Cardiac muscle cell (in vitro differentiated cells and primary cell): ENCODE data around the gene HOXA4. TPM values are rescaled to one million over a fixed set of nuclear protein-coding genes. Genes with fewer than 3 reads are reported as not detected.

ENCODE experiments used
- DNase-seq, 2 donors: peaks; one replicate each; pipeline versions ENCODE4 v3.0.0 to v3.0.0-alpha.2; 2010 to 2017; ENCODE audit warnings: low read depth in 1 of 2, low spot score in 1 of 2
- H3K27ac ChIP-seq: fragments of 200-600 bp; sonication (generic); 2 replicates; pipeline ENCODE4 v1.5.1; 2016
- H3K27me3 ChIP-seq: fragments of 200-600 bp; sonication (generic); 2 replicates; pipeline ENCODE4 v1.6.0; 2016; ENCODE audit warnings: control low read depth
- H3K36me3 ChIP-seq: fragments of 200-600 bp; sonication (generic); 2 replicates; pipeline ENCODE4 v1.5.1; 2016; ENCODE audit warnings: control low read depth
- H3K4me1 ChIP-seq: fragments of 200-600 bp; sonication (generic); 2 replicates; pipeline ENCODE4 v1.8.1; 2017; ENCODE audit warnings: low read depth, mild to moderate bottlenecking, mixed run types
- H3K4me3 ChIP-seq: fragments of 200-600 bp; sonication (generic); 2 replicates; pipeline ENCODE4 v1.5.1; 2016; ENCODE audit warnings: mild to moderate bottlenecking
- H3K9me3 ChIP-seq: fragments of 200-600 bp; sonication (generic); 2 replicates; pipeline ENCODE4 v1.5.1; 2017; ENCODE audit warnings: low read depth, mild to moderate bottlenecking, control low read depth
- CTCF ChIP-seq: IDR thresholded peaks from 2 replicates; pipeline ENCODE4 v1.5.1; 2012; ENCODE audit warnings: low read depth, mild to moderate bottlenecking, low read length
- polyA plus RNA-seq: library from polyadenylated mRNA; unstranded; fragments of >200 nt; fragmentation: Nextera tagmentation; extraction: Ambion mirVana; gene quantifications from 2 replicates; pipeline ENCODE4 v1.2.1, GENCODE V29; 2016
- total RNA-seq: library from RNA; depleted of rRNA; stranded (reverse); fragments of >200 nt; gene quantifications from 2 replicates; pipeline ENCODE4 v1.2.3, GENCODE V29; 2016

HOXA4 gene
- total and polyA plus RNA-seq, 2 experiments from 2014 or later = 0.46 TPM; not detected in 1

- Histone ChIP-seq H3K4me1 (no peaks in the 10 kb centered on the region), H3K9me3 (no peaks in the 10 kb centered on the region), H3K27ac (no peak overlapping the region), H3K36me3 (no peaks in the 10 kb centered on the region), H3K27me3 (peaks cover 100% of the 10 kb centered on the region), H3K4me3 (no peak overlapping the region)
- TF ChIP-seq CTCF = no peak
- DNase-seq = no peak
Observed at GRCh38 chr7:27125986-27126394, 4.6 kb downstream of the HOXA4 start.

GRCh38 chr7:27124902-27125689, 5.5 kb downstream of the HOXA4 start:
- no peak for DNase-seq
- no peak for TF ChIP-seq CTCF
- H3K9me3 ChIP-seq = no peaks in the 10 kb centered on the region
- H3K27me3 ChIP-seq = peaks cover 100% of the 10 kb centered on the region
- no peak overlapping the region for H3K27ac ChIP-seq
- H3K4me1 ChIP-seq = no peaks in the 10 kb centered on the region
- no peak overlapping the region for H3K4me3 ChIP-seq
- H3K36me3 ChIP-seq = no peaks in the 10 kb centered on the region

- no peak overlapping the region for H3K4me3 ChIP-seq
- H3K9me3 ChIP-seq = no peaks in the 10 kb centered on the region
- no peaks in the 10 kb centered on the region for H3K4me1 ChIP-seq
- no peaks in the 10 kb centered on the region for H3K36me3 ChIP-seq
- no peak for TF ChIP-seq CTCF
- DNase-seq = no peak
- H3K27ac ChIP-seq = no peak overlapping the region
- peaks cover 100% of the 10 kb centered on the region for H3K27me3 ChIP-seq
Observed at GRCh38 chr7:27124096-27124901, 6.3 kb downstream of the HOXA4 start.

GRCh38 chr7:27123477-27124053, 7.0 kb downstream of the HOXA4 start:
- Histone ChIP-seq H3K9me3 (no peaks in the 10 kb centered on the region), H3K4me3 (no peak overlapping the region), H3K27ac (no peak overlapping the region), H3K36me3 (no peaks in the 10 kb centered on the region), H3K27me3 (peaks cover 100% of the 10 kb centered on the region), H3K4me1 (no peaks in the 10 kb centered on the region)
- DNase-seq = no peak
- no peak for TF ChIP-seq CTCF

- Histone ChIP-seq H3K27ac (no peak overlapping the region), H3K9me3 (no peaks in the 10 kb centered on the region), H3K4me1 (no peaks in the 10 kb centered on the region), H3K36me3 (no peaks in the 10 kb centered on the region), H3K27me3 (peaks cover 100% of the 10 kb centered on the region), H3K4me3 (no peak overlapping the region)
- DNase-seq = no peak
- no peak for TF ChIP-seq CTCF
Observed at GRCh38 chr7:27123007-27123476, 7.5 kb downstream of the HOXA4 start.
